GM10266 (cell line): Measurements from ENCODE around the gene LTBP1.

Source experiments
- DNase-seq: peaks from one replicate; pipeline ENCODE4 v3.0.0; 2012; ENCODE audit errors: extremely low spot score
- TF ChIP-seq, protein P1 (sequence below): IDR thresholded peaks from 2 replicates; pipeline ENCODE4 v1.5.1; 2012; ENCODE audit warnings: mild to moderate bottlenecking, low read depth; ENCODE audit not compliant: control insufficient read depth, insufficient read depth; ENCODE audit errors: missing control alignments

The LTBP1 gene

DNA sequence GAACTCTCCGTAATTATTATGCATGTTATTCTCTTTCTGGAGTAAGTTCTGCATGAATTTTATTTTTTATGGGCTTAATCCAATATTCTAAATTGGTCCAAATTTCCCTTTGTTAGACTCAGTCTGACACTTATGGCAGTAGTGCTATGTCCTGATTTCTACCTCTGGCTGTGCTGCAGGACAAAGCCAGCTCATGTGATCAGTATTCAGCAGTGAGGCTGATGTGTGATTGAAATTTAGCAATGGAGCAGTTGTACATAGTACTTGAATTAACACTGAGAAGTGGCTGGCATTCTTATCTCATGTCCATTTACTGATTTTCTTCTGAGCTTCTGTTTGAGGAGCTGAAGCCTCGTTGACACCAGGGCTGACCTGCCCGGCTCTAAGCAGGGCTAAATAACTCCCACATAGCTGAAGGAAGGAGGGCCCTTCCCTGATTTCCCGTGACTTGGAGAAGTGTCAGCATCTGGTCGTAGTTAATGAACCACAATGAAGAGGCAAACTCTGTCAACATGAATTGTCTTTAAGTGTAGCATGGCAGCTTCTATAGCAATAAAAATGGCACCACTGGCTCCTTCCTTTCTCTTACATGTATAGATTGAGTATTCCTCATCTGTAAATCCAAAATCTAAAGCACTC, 370.7 kb downstream of the LTBP1 start:
- TF ChIP-seq, protein P1, sequence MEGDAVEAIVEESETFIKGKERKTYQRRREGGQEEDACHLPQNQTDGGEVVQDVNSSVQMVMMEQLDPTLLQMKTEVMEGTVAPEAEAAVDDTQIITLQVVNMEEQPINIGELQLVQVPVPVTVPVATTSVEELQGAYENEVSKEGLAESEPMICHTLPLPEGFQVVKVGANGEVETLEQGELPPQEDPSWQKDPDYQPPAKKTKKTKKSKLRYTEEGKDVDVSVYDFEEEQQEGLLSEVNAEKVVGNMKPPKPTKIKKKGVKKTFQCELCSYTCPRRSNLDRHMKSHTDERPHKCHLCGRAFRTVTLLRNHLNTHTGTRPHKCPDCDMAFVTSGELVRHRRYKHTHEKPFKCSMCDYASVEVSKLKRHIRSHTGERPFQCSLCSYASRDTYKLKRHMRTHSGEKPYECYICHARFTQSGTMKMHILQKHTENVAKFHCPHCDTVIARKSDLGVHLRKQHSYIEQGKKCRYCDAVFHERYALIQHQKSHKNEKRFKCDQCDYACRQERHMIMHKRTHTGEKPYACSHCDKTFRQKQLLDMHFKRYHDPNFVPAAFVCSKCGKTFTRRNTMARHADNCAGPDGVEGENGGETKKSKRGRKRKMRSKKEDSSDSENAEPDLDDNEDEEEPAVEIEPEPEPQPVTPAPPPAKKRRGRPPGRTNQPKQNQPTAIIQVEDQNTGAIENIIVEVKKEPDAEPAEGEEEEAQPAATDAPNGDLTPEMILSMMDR: no peak
- no peak for DNase-seq

DNA sequence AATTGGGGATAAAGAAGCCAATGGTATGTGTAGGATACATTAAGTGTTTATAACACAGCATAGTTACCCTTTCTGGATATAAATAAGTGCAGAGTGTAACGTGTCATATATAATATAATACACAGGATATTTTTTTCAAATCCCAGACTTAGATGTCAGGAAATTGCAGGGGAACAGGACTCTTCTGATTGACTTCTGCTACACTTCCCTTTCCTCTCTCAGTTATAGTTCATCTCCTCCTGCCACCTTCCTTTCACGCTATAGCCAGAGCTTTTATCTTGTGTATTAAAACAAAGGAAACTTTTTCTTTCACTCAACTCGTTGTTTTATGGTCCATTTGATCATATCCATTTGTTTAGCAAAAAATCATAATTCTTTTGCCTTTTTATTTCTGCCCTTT, 371.7 kb downstream of the LTBP1 start:
- TF ChIP-seq, protein P1: no peak
- DNase-seq: no peak

DNA sequence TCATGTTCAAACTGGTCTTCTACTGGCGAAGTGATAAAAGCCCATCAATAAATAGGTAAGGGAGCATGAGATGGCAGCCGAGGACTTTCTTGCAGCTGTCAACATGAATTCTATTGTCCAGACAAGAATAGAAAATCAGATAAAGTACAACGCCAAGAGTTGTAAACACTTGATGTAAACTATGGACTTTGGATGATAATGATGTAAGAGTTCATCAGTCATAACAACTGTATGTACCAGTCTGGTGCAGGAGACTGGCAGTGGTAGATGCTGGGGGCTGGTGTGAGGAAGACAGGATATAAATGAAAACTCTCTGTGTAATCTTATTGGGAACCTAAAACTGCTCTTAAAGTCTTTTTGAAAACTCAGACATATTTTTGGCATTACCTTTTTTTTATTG, 373.8 kb downstream of the LTBP1 start:
- DNase-seq: no peak
- TF ChIP-seq, protein P1: no peak

DNA sequence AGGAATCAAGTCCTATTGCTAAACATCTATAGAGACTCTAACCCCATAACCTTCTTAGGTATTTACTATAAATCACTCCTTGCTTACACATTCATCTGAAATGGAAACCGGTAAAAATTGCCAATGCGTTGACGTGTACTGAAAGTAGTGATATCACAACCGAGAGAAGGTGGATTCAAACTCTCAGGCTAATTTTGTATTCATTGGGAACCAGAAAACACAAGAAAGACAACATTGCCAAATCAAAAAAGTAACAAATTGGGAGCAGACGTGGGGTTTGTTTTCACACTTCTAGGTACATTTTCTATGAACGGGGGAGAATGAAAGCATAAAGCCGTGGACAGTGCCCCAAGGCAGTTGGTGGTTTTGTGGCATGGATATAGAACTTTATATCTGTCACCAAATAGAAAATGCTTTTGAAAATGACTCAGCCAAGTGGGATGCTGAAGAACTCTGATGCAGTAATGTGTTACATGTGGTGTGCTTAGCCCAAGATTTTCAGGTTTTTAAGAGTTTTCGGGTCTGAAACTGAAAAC, 374.6 kb downstream of the LTBP1 start:
- no peak for DNase-seq
- TF ChIP-seq, protein P1: no peak

DNA sequence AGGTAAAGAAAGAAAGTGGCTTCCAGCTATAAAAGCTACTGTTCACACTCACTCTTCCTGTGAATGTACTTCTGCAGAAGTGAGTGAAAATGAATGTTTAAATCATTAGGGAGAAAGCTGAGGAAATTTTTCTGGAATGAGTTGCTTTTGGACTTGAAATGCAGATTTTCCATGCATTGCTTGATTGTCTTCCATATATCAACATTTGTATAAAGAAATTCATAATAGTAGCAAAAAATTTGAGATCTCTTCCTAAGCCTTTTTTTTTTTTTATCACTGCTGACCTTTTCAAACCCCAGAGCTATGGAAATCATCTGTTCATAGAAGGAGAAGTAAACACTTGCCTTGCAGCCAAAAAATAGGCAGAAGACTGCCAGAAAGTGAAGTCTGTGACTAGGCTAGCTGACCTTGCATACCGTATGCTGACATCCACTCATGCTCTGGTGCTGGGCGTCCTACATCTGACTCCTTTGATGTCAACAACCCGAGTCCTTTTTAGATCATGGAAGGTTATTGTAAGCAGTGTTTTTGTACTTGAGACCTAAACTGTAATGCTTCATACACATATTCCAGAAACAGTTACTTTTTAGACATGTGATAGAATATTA, 375.2 kb downstream of the LTBP1 start:
- TF ChIP-seq, protein P1: no peak
- DNase-seq: no peak

DNA sequence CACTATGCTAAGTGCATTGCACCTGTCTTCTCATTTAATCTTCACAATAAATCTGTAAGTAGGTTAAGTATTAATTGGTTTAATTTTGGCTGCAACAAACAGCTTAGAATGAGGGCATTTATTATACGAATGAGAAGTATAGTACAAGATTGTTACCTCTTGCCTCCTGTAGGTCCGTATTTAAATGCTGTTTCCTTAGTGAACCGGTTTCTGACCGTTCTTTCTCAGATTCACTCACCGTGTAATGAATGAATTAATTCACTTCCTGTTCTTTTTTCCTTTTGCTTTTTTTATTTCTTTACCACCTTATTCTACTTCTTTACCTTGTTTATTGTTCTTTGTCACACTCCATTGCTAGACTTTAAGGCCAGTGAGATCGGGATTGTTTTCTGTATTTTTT, 375.9 kb downstream of the LTBP1 start:
- DNase-seq: no peak
- TF ChIP-seq, protein P1: no peak

DNA sequence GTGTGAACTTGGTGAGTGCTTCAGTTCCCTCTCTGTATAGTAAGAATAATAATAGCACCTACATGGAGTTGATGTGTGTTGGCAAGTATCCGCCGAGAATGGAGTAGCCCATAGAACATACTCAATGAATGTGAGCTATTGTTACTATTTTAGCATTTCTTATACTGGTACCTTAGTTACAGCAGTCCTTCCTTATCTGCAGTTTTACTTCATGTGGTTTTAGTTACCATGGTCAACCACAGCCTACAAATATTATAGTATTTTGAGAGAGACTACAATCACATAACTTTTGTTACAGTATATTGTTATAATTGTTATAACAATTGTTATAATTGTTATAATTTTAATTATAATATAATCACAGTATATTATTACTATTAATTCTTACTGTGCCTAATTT, 377.2 kb downstream of the LTBP1 start:
- TF ChIP-seq, protein P1: no peak
- DNase-seq: no peak
